ENCODE measurements around the gene CBFA2T2.
"Not testable (repeated sequence)": the region's sequence is repeated elsewhere in the genome, so short reads cannot be mapped to it uniquely, and the experiment has no call there.

GRCh38 chr20:33464759-33465158, 25.1 kb upstream of the CBFA2T2 start:
- TF ChIP-seq EZH2 (IDR thresholded peaks at IDR 0.05; ENCODE audit: low read length); CTCF (optimal IDR thresholded peaks at IDR 0.05 in 1 of 3, IDR thresholded peaks at IDR 0.05 in 1 of 3, conservative IDR thresholded peaks at IDR 0.05 in 1 of 3; ENCODE audit: extremely low read depth in 1 of 3, insufficient read depth in 2 of 3, low read length in 3 of 3): not testable (repeated sequence)

Data from keratinocyte (primary cell).